Endothelial cell of umbilical vein (primary cell): ENCODE results near the gene PLCD1. TPM values are rescaled to one million over a fixed set of nuclear protein-coding genes. Genes with fewer than 3 reads are reported as not detected.

Source experiments
- BruUV-seq: library from RNA; stranded (reverse); fragments of 400-500 nt; replicated peaks from 2 replicates; lab custom pipeline; 2021; lab: Mats Ljungman, UMichigan
- CTCF ChIA-PET: fragments of 300-600, 350-600 bp; sonication (Branson Sonifier 250); formaldehyde crosslinking; loops from one replicate; lab custom pipeline; 2021; ENCODE audit warnings: antibody characterized with exemption, inconsistent platforms; lab: Charles Lee
- POLR2A ChIA-PET: fragments of 300-600, 350-600 bp; sonication (Branson Sonifier 250); formaldehyde crosslinking; loops from one replicate; lab custom pipeline; 2021; ENCODE audit warnings: antibody characterized with exemption, inconsistent platforms; lab: Charles Lee
- DNase-seq: peaks from one replicate; pipeline ENCODE4 v3.0.0-alpha.2; 2011; ENCODE audit warnings: low read depth, low spot score
- FAIRE-seq: peaks from 2 replicates; lab custom pipeline; 2011; peaks lifted over from hg19 to GRCh38; lab: Jason Lieb, UNC
- H2AFZ ChIP-seq: 2 replicates; pipeline ENCODE4 v1.6.0; 2012; ENCODE audit warnings: low read depth, low read length, control low read depth, inconsistent platforms
- H3K27ac ChIP-seq: 2 replicates; pipeline ENCODE4 v1.5.1; 2011; ENCODE audit warnings: low read depth, mild to moderate bottlenecking, control low read depth, low read length, moderate library complexity; ENCODE audit not compliant: insufficient read depth
- H3K27me3 ChIP-seq, 2 experiments: 2 replicates each; pipeline versions ENCODE4 v1.6.0 to v1.6.1; 2011; ENCODE audit warnings: low read length in 2 of 2, mixed read lengths in 1 of 2; ENCODE audit not compliant: control insufficient read depth in 2 of 2, insufficient read depth in 2 of 2
- H3K36me3 ChIP-seq, 2 experiments: 2 replicates in 1 of 2; 3 replicates in 1 of 2; pipeline ENCODE4 v1.5.1; 2011; ENCODE audit warnings: low read length in 2 of 2, mild to moderate bottlenecking in 1 of 2, moderate library complexity in 1 of 2; ENCODE audit not compliant: control insufficient read depth in 2 of 2, insufficient read depth in 2 of 2; ENCODE audit errors: extremely low read depth in 1 of 2
- H3K4me1 ChIP-seq: 3 replicates; pipeline ENCODE4 v1.5.1; 2011; ENCODE audit warnings: mild to moderate bottlenecking, low read length; ENCODE audit not compliant: control insufficient read depth, insufficient read depth; ENCODE audit errors: extremely low read depth
- H3K4me2 ChIP-seq: 2 replicates; pipeline ENCODE4 v1.6.1; 2011; ENCODE audit warnings: low read length, control low read depth, mixed read lengths; ENCODE audit not compliant: insufficient read depth
- H3K4me3 ChIP-seq, 3 experiments: fragments of 200-600 bp in 1 of 3; sonication (generic), shearing (Covaris generic) in 1 of 3; replicated peaks in 1 of 3; 2 replicates each; pipeline ENCODE4 v1.5.1; 2011 to 2016; ENCODE audit warnings: control low read depth in 3 of 3, low read length in 3 of 3, mild to moderate bottlenecking in 2 of 3, inconsistent platforms in 1 of 3, low read depth in 1 of 3, moderate library complexity in 1 of 3; ENCODE audit not compliant: insufficient read depth in 1 of 3
- H3K79me2 ChIP-seq: 2 replicates; pipeline ENCODE4 v1.6.0; 2012; ENCODE audit warnings: low read length, inconsistent platforms; ENCODE audit not compliant: control insufficient read depth, insufficient read depth
- H3K9ac ChIP-seq: replicated peaks from 2 replicates; pipeline ENCODE3; 2011; ENCODE audit warnings: low read length, control low read depth; ENCODE audit not compliant: insufficient read depth; ENCODE audit errors: extremely low read depth
- H3K9me1 ChIP-seq: replicated peaks from 3 replicates; pipeline ENCODE4 v1.6.0; 2011; ENCODE audit warnings: mild to moderate bottlenecking, low read length; ENCODE audit not compliant: control insufficient read depth, insufficient read depth; ENCODE audit errors: extremely low read depth
- H3K9me3 ChIP-seq: replicated peaks from 2 replicates; pipeline ENCODE4 v1.5.1; 2012; ENCODE audit warnings: low read length, inconsistent platforms; ENCODE audit not compliant: control insufficient read depth, insufficient read depth
- H4K20me1 ChIP-seq: replicated peaks from 2 replicates; pipeline ENCODE3; 2011; ENCODE audit warnings: mild to moderate bottlenecking, low read length; ENCODE audit not compliant: control insufficient read depth, insufficient read depth; ENCODE audit errors: extremely low read depth
- EZH2 ChIP-seq: IDR thresholded peaks from 2 replicates; pipeline ENCODE4 v1.6.1; 2012; ENCODE audit warnings: borderline replicate concordance, low read depth, mild to moderate bottlenecking, moderate library complexity, low read length, inconsistent platforms; ENCODE audit not compliant: severe bottlenecking
- FOS ChIP-seq: IDR thresholded peaks from 2 replicates; pipeline ENCODE4 v1.6.1; 2011; ENCODE audit warnings: mild to moderate bottlenecking, low read length, moderate library complexity, borderline replicate concordance; ENCODE audit not compliant: insufficient read depth
- GATA2 ChIP-seq: IDR thresholded peaks from 2 replicates; pipeline ENCODE4 v1.7.0; 2011; ENCODE audit warnings: low read depth, mild to moderate bottlenecking, moderate library complexity, mixed read lengths, low read length; ENCODE audit not compliant: insufficient read length, insufficient read depth
- JUN ChIP-seq: IDR thresholded peaks from 2 replicates; pipeline ENCODE4 v1.6.1; 2011; ENCODE audit warnings: borderline replicate concordance, low read depth; ENCODE audit not compliant: insufficient read length, insufficient read depth
- MYC ChIP-seq: IDR thresholded peaks from one replicate; pipeline ENCODE4 v1.6.1; 2011; ENCODE audit warnings: mild to moderate bottlenecking, low read depth, low read length
- POLR2A ChIP-seq: IDR thresholded peaks from 2 replicates; pipeline ENCODE4 v1.6.1; 2012; ENCODE audit warnings: low read depth, mild to moderate bottlenecking, control low read depth, low read length
- POLR2AphosphoS5 ChIP-seq: IDR thresholded peaks from 2 replicates; pipeline ENCODE4 v1.6.1; 2012; ENCODE audit warnings: low read depth, mild to moderate bottlenecking, control low read depth, low read length, moderate library complexity; ENCODE audit not compliant: insufficient read depth
- dilution Hi-C: fragments of 300-500 bp; cut with MboI; formaldehyde crosslinking; loops from one replicate; pipeline ENCODE4 v1.15.0; 2019; ENCODE audit warnings: low sequenced_read_pairs; ENCODE audit not compliant: extremely low pct_ligation_motif_present
- intact Hi-C: fragments of 100-400 bp; cut with micrococcal nuclease; formaldehyde crosslinking; loops from one replicate; pipeline ENCODE4 v1.10.0; 2022
- polyA plus RNA-seq, 4 experiments: library from polyadenylated mRNA; depleted of rRNA in 3 of 4; stranded (reverse) in 3 of 4; unstranded in 1 of 4; fragments of >200 nt; gene quantifications; 2 replicates each; pipeline versions ENCODE4 v1.2.1 to v1.2.3, GENCODE V29; 2011 to 2012; ENCODE audit warnings: missing spikeins in 1 of 4
- total RNA-seq: library from RNA; stranded (reverse); gene quantifications from 2 replicates; pipeline ENCODE4 v1.2.3, GENCODE V29; 2021
- TF ChIP-seq, protein P1 (sequence below), 2 donors: IDR thresholded peaks; 1 replicate in 1 of 2; 2 replicates in 1 of 2; pipeline ENCODE4 v1.5.1; 2011; ENCODE audit warnings: low read length in 2 of 2, mild to moderate bottlenecking in 2 of 2, moderate library complexity in 2 of 2, control low read depth in 1 of 2, inconsistent platforms in 1 of 2, low read depth in 1 of 2; ENCODE audit not compliant: insufficient read depth in 1 of 2; ENCODE audit errors: extremely low read depth in 1 of 2
- TF ChIP-seq, protein P2 (sequence below): IDR thresholded peaks from 2 replicates; pipeline ENCODE4 v1.6.1; 2011; ENCODE audit not compliant: insufficient read depth, insufficient read length

The PLCD1 gene
- total and polyA plus RNA-seq, 2 donors (not counting 3 experiments of a cell fraction or from before 2014, with no cell fraction given) = 12.6 to 15.3 TPM

DNA sequence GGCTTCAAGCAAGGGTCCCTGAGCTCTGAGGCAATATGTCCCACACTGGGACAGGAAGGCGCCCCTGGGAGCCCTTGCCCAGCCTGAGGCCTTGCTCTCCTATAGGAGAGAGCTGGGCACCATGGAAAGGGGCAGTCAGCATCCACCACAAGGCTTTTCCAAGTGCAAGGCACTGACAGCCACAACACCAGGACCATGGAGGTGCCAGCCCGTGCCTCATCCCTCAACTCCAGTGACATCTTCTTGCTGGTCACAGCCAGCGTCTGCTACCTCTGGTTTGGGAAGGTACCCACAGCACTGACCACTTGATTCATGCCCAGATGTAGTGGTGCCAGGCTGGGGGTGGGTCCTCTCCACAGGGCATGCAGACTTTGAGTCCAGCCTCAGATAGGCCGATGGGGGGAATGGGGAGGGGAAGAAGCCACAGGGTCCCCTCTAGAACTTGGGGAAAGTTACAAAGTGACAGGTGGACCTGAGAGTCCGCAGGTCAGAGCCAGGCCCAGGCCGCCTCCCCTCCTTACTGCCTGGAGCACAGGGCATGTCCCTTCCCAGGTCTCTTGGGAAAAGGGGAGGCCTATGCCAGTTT is 27.1 kb downstream of the PLCD1 start:
- dilution Hi-C loops = no loop called here
- H3K36me3 ChIP-seq = peaks cover 0 to 12% of the 10 kb centered on the region in 2 experiments
- no peak for TF ChIP-seq MYC
- TF ChIP-seq EZH2 = no peak
- no peak for TF ChIP-seq POLR2A
- TF ChIP-seq, protein P1, sequence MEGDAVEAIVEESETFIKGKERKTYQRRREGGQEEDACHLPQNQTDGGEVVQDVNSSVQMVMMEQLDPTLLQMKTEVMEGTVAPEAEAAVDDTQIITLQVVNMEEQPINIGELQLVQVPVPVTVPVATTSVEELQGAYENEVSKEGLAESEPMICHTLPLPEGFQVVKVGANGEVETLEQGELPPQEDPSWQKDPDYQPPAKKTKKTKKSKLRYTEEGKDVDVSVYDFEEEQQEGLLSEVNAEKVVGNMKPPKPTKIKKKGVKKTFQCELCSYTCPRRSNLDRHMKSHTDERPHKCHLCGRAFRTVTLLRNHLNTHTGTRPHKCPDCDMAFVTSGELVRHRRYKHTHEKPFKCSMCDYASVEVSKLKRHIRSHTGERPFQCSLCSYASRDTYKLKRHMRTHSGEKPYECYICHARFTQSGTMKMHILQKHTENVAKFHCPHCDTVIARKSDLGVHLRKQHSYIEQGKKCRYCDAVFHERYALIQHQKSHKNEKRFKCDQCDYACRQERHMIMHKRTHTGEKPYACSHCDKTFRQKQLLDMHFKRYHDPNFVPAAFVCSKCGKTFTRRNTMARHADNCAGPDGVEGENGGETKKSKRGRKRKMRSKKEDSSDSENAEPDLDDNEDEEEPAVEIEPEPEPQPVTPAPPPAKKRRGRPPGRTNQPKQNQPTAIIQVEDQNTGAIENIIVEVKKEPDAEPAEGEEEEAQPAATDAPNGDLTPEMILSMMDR (IDR thresholded peaks at IDR 0.05; ENCODE audit: extremely low read depth in 1 of 2, insufficient read depth in 1 of 2, low read depth in 1 of 2, low read length in 2 of 2) = no peak
- no peak for TF ChIP-seq GATA2
- TF ChIP-seq POLR2AphosphoS5 = no peak
- no peak for TF ChIP-seq FOS
- TF ChIP-seq, protein P2, sequence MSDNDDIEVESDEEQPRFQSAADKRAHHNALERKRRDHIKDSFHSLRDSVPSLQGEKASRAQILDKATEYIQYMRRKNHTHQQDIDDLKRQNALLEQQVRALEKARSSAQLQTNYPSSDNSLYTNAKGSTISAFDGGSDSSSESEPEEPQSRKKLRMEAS = no peak
- TF ChIP-seq JUN = no peak
- H3K9me1 ChIP-seq = no peaks in the 10 kb centered on the region
- CTCF ChIA-PET = interaction anchor here (2.5 to 3.6 kb wide), 2 partner anchors 28 to 148 kb away, joined by 18 to 34 read pairs; no protein-coding TSS in a partner anchor
- H3K9me3 ChIP-seq = no peaks in the 10 kb centered on the region
- POLR2A ChIA-PET = no interaction called here
- DNase-seq = no peak
- H3K4me2 ChIP-seq = no peak overlapping the region
- peaks cover 4% of the 10 kb centered on the region for H3K4me1 ChIP-seq
- H3K79me2 ChIP-seq = no peaks in the 10 kb centered on the region
- H3K27me3 ChIP-seq = no peaks in the 10 kb centered on the region
- no peak overlapping the region for H3K27ac ChIP-seq
- H2AFZ ChIP-seq = no peak overlapping the region
- H3K9ac ChIP-seq = no peak overlapping the region
- intact Hi-C loops = no loop called here
- H3K4me3 ChIP-seq = no peak overlapping the region
- H4K20me1 ChIP-seq = no peaks in the 10 kb centered on the region
- no TSS peak for BruUV-seq
- FAIRE-seq = no peak
